NCI-H1092 treated with DMSO at 0.1 percent for 48 hours (cell line): ENCODE measurements around the gene CNTN6.
"Not testable (repeated sequence)": the region's sequence is repeated elsewhere in the genome, so short reads cannot be mapped to it uniquely, and the experiment has no call there.

ENCODE experiments used
- DNase-seq: peaks from one replicate; lab custom pipeline; 2025; lab: John Stamatoyannopoulos, UW

CNTN6 gene

DNA sequence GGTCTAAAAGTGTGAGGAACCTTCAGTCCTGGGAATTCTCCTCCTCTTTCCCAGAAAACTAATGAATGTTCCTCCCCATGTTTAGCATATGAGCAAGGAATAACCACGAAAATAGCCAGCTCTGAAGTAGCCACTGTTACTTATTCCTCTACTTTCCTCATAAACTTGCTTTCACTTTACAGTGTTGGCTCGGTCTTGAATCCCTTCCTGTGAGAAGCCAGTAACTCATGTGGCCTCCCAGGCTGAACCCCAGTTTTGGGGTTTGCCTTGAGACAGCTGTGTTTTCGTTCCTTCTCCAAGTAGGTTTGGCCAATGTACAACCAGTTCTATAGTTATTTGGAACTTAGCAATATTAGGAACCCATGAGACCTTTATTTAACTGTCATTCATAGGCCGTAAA lies 195.0 kb downstream of the CNTN6 start:
- DNase-seq: no peak

DNA sequence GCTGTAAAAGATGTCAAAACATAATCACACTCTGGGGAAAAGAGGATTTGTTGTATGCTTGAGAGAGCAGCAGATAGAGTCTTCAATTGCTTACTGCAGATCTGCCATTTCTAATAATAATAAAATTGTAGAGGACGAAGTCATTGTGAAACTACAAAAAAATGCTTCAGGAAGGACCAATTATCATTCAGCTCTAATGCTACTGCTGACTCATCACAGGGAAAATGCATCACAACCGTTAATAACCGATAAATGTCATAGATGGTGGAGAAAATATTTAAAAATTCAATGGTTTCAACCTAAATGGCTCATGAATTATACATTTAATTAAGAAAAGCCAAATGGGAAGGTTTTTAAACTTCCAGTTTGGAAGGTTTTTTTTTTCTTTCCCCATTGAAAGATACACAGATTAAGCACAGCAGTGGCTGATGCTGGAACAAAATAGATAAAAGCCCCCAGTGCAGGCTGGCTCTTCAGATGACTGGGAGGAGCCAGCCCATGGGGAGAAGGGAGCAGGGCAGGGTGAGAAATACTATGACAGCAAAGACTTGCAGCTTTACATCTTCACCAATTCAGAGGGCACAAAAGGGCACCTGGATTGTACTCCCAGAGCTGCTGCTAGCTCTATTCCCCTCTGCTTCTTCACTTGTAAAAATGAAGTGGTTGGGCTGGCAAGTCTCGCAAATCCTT lies 196.1 kb downstream of the CNTN6 start:
- DNase-seq: no peak

DNA sequence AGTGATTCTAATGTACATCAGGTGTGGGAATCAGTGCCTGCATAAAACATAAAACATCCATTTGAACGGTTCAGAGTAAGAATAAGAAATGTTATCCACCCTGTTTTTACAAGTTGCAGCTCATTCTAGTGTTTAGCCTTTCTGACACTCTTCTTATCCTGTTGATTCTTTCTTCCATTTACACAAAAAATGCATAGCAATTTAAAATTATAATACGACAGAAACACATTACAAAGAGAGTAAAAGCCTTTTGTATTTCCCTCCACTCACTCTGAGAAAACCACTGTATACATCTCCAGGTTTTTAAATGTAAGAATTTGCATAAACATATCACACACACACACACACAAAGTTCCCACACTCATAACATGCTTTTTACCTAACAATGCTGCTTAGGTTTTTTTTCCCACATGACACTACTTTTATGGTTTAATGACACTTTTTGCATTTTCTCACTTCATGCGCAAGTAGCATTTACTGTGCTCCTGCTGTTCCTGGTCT lies 199.8 kb downstream of the CNTN6 start:
- DNase-seq: no peak

DNA sequence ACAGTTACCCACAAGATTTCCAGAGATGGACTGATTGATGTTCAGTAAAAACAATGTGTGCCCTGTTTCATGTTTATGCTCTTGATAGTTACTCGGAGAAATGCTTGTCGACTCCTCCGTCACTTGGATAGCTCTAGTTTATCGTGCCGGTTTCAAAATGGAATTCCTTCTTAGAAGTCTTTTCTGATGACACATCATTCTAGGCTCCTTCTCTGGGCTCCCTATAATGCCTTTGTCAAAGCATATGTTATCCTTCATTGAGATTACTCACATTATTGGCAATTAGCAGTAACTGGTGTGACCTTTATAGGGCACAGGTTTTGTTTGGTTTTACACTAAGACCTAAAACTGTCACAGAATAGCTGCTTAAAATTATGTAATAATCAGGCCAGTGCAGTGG lies 201.8 kb downstream of the CNTN6 start:
- DNase-seq: no peak

DNA sequence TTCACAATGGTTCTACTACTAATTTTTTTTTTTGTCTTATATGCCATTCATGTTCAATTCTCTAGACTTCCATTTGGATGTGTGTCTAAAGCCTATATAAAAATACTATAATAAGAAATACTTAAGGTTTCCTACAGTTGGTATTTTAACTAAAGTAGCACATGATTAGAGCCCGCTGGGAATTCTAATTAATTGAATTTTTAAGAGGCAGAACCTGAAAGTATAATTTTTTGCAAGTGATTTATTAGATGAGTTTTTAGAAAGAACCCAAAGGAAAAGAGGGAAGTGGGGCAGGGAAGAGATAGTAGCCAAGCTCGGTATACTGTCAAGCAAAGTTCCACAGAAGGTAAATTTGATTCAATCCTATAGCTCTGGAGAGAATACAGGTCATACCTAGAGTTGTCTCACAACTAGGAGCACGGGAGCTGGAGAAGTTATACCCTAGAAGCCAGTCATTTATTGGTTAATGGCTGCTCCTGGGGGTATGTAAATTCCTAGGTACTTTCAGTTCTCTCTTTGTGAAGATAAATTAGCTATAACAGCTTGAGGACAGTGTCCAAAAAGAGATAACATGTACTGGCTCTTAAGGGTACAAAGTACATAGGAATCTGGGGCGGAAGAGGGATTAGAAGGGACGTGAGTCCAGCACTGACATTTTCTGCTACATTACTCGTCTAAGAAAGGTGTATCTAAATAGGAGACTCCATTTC lies 225.6 kb downstream of the CNTN6 start:
- DNase-seq: no peak

DNA sequence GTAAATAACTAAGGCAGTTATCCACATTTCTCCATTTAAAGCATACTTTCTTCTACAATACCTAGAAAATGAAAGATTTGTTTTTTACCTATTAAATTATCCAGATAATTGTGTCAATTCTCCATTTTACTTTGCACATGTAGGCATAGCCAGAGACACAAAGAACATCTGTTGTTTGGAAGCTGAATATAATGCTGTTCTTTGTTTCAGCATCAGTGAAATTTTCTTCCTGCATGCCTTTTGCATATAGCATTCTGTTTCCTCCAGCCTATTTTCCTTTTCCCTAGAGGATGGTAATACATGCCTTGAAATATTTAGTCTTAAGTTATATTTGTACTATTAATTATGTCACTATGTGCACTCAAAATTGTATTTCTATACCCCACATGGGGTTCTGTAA lies 233.7 kb downstream of the CNTN6 start:
- DNase-seq: no peak

DNA sequence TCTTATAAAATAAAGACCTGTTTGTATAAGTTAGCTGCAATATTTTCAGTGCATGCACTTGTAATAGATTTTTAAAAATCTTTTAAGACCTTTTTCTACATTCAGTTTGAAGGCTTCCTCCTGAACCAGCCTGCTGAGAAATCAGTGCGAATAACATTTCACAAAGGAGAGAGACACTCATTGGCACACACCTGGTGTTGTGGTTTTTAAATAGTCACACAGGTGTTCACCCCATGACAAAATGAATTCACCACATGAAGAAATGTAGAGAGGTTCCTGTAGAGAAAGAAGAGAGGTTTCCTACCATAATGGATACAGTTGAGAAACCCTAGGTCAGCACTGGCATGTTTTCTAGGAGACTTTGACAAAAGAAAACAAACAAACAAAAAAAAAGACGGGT lies 237.3 kb downstream of the CNTN6 start:
- no peak for DNase-seq

DNA sequence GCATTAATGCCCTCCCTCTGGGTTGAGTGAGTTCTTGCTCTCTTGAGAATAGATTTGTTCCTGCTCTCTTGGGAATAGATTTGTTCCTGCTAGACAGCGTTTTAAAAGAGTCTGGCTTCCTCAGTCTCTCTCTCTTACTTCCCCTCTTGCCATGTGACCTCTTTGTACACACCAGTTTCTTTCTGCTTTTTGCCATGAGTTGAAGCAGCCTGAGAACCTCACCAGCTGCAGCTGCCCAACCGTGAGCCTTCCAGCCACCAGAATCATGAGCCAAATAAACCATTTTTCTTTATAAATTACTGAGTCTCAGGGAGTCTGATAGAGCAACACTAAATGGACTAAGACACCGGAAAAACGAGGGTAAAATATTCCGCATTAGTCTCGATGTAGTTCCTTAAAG lies 253.6 kb downstream of the CNTN6 start:
- DNase-seq: no peak

DNA sequence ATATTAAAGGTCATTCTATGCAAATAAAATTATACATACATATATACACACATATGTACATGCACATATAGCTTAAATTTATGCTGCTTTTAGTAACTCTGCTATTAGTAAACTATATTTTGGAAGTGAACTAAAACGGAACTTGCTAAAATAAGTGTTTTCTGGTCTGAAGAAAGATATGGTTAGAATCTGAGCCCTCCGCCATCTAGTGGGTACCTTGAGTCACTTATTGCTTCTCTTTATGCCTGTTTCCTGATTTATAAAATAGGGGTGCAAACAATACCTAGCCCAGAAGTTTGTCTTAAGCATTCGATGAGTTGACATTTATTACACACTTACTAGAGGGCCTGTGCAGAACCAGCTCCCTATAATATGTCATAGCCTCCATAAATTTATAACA lies 255.7 kb downstream of the CNTN6 start:
- DNase-seq: no peak

DNA sequence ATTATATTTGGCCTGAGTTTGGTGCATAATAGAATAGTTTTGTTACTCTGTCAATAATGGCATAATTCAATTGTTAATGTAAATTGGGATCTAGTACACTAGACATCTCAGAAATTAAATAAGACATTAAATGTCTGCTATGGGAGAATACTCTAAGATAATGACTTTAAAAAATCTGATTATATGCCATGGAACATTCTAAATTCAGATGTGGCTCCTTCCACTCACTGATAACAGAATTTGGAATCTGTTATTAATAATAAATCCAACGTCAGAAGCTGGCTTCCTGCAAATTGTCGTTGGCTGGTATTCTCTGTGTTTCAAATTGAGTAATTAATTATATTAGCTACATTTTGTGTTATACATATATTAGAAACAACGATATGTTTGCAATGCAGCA lies 258.1 kb downstream of the CNTN6 start:
- no peak for DNase-seq

DNA sequence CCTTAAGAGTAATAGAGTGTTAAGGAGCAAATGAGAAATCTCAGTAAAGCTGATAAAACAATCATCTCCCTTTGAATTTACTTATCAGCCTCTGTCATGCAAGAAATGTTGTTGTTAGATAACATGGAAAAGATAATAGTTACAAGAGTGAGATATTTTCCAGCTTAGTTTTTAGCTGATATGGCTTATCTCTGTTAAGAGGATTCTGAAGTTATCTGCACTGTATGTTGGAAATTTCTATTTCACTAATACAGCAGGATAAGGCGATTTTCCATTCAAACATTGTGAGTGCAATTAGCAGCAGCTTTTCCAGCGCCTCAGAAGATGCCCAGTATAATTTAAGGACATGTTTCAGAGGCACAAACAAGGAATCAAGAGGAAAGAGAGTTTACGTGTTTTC lies 262.9 kb downstream of the CNTN6 start:
- no peak for DNase-seq

DNA sequence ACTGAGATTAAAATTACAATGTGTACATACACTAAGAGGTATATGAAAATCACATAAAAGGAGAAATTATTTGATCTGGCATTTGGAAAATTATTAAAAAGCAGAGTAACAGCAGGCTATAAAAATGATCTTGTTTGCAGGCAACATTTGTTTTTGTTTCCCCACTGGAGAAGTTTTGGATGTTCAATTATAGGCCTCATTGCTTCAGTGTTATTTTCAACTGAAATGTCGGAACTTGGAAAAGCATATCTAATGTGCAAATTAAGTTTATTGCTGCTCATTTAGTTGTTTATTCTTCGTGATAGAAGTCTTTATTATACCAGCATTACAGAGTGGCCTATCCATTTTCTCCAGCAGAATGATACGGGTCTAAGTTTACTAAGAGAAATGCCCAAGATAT lies 263.3 kb downstream of the CNTN6 start:
- DNase-seq: no peak

DNA sequence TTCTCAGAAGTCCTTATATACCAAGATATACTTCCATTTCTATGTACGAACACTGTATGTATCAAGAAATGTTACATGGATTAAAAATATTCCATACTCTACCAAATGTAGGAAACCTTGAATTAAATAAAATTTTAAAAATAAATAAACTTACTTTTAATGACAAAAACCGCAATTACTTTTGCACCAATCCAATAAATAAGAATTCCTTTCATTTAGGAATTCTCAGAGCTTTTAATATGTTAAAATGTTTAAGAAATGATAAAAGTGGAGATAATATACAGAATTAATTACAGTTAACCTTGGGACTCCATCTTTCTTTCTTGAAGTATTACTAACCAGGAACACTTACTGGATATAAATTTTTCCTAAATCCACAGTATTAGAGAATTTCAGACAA lies 272.7 kb downstream of the CNTN6 start:
- no peak for DNase-seq

DNA sequence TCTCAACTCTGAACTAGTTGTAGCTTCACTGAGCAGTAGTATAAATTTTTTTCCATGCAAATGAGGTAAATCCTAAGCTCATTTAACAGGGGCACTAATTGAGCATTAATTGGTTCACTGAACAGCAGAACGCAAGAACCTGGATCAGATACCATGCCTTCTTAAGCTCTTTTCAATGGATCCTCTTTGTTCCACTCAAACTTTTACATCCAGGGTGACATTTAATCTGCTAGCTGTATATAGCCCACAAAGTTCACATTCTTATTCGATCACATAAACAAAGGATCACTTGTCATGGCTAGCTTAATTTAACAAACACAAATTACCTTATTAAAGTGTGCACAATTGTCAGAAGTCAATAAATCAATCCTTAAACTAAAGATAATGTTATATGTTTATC lies 281.6 kb downstream of the CNTN6 start:
- DNase-seq: no peak

DNA sequence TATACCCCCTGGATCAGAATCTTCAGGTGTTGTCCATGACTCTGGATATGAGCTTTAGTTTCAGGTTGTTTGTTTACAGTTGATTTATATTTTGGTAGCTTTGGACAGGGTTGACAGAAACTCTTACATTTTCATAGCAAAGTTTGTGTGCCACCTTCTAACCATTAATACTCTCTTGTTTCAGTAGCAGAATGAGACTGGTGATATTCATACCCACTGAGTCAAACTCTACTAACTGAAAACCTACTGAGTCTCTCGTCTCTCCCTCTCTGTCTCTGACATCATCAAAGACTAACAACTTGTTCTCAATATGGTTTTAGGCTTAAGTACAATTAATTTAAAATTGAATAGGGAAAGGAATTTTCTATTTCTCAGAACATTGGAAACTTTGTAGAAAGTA lies 282.3 kb downstream of the CNTN6 start:
- DNase-seq: no peak

DNA sequence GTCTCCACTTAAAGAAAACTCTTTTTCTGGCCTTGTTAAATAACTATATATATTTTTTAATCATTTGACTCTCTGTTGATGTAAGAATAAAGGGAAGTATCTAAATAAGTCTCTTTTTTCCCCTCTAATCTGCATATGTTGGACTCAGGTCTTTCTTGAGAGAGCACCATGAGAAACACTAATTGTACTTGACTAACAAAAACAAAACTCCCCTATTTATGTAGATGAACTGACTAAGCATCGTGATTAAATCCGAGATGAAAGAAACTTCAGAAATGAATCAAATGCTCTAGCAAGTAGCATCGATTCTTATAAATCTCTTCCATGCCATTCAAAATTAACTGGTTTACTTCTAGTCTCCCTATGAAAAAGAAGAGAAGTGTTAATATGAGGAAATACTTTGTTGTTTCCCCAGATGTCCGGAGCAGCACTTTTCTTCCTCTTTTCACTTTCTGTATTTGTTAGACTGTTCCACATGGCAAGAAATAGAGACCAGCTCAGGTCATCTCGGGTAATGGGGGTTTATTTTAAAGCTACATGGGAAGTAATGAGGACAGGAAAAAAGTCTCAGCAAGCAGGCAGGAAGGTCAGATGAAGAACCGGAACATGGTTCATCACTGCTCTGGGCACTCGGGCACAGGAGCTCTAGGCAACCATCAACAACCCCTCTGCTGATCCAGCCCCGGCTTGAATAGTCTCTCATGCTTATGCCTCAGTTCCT lies 288.3 kb downstream of the CNTN6 start:
- no peak for DNase-seq

DNA sequence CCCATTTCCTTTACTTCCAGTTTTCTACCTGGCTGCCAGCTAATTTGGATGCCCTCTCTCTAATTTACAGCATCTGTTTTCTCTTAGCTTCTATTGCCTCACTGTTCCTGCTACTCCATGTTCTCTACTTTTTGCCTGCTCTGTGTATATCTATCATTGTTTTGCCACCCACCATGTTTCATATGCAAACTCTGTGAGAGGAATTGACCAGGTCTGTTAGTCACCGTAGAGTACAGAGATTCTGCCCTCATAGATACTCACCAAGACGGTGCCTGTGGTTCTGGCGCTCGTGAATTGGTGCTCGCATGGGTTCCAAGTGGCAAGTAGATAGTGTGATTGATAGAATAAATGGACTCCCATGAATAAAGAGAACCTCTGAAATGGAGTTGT lies 288.8 kb downstream of the CNTN6 start:
- no peak for DNase-seq

DNA sequence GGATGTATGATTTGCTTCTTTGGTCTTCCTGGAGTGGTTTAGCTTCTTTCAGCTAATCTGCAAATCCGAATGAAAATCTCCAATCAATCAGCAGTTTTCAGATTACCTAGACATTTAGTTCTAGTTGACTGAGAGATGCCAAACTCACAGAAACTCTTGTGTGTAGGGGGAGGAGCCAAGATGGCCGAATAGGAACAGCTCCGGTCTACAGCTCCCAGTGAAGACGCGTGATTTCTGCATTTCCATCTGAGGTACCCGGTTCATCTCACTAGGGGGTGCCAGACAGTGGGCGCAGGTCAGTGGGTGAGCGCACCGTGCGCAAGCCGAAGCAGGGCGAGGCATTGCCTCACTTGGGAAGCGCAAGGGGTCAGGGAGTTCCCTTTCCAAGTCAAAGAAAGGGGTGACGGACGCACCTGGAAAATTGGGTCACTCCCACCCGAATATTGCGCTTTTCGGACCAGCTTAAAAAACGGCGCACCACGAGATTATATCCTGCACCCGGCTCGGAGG lies 294.6 kb downstream of the CNTN6 start:
- not testable (repeated sequence) for DNase-seq

DNA sequence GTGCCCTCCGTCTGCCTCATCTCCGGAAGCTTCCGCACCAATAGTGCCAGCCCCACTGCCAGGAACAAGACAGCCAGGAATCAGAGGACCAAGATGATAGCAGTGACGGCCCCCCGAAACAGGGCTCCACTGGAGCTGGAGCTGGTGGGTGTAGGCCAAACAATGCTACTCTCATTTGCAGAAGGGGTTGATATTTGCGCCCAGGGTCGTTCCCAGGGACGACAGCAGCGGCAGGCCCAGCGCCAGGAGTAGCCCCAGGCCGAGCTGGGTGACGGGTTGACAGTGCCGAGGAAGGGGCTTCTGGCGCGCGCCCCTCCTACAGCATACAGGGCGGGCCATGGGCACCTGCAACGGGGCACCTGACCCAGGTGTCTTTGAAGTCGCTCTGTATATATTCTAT lies 301.4 kb downstream of the CNTN6 start:
- DNase-seq: no peak

DNA sequence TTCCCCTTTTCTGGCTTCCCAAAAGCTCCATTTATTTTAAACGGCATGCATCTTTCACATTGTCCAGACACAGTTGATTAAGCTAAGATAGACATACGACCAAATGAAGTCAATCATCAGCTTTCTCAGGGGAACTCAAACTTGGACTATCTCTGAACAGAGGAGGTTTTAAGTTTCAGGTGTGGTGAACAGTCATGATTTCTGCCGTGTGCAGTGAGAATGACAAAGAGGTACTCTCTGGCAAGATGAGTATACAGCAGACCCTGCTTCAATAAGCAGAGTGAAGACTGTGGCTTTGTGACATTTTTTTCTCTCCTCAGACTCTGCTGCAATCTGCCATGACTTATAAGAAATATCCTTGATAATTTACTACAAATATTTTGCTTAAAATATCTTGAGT lies 307.7 kb downstream of the CNTN6 start:
- no peak for DNase-seq

DNA sequence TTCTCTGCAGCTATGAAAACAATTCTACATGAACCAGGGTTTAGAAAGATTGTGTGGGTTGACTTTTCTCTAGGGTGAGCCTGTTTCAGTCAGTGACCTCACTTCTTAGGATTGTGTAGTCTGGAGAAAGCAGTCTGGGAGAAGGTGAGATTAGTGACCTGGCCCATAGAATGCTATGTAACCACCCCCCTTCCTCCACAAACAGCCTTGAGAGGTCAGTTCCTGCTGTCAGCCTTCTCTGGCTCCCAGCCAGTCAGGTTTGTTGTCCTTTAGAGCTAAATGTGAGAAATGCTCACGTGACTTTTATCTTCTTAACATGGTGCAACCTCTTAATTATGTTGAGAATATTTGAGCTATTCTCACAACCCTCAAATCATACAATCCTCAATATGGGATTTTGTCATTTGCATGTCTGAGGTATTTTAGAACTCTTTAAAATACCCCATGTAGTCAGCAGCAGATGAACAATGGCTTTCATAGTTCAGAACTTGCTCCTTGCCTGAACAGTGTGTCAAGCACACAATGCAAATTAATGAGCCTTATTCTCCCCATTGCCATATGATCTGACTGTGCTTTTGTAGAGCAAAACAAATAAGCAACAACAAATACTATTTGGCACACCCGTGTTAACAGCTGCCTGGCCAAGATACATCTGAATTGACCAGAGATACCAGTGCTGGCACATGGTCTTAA lies 311.6 kb downstream of the CNTN6 start:
- DNase-seq: peak; percentile 34

DNA sequence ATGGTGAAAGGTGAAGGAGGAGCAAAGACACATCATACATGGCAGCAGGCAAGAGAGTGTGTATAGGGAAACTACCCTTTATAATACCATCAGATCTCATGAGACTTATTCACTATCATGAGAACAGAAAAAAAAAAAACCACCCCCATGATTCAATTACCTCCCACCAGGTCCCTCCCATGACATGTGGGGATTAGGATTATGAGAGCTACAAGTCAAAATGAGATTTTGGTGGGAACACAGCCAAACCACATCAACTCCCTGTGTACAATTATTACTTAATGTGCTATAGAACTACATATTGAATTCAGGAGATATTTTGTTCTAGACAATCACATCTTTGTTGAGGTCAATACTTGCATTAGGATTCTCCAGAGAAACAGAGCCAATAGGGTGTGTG lies 313.4 kb downstream of the CNTN6 start:
- no peak for DNase-seq
